Measurements from ENCODE around the gene MOV10.
"Not testable (repeated sequence)": the region's sequence is repeated elsewhere in the genome, so short reads cannot be mapped to it uniquely, and the experiment has no call there.

Gene MOV10

DNA sequence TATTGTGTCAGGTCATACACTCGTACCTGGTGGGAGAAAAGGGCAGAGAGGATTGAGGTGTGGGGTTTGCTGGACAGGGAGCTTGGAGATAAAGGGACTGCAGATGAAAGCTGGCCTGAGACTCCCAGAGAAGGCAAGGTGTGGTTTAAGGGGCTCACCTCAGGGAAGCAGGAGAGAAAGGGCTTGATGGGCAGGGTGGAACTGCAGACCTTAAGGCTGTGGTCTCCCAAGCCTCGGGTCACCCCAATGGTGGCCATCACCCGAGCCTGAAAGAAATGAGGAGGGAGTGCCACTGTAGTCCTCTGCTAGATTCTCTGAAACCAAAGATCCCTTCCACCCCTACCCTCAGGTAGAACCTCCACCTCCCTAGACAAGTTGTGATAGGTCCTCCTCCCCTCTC, 36.1 kb downstream of the MOV10 start:
- intact Hi-C loops (cut with DNase I) = loop anchor here (10.0 kb wide), 1 partner anchor 334 kb away; no protein-coding TSS in a partner anchor
- peak in 2 of 10 donors; percentile 11 to 48 for DNase-seq

DNA sequence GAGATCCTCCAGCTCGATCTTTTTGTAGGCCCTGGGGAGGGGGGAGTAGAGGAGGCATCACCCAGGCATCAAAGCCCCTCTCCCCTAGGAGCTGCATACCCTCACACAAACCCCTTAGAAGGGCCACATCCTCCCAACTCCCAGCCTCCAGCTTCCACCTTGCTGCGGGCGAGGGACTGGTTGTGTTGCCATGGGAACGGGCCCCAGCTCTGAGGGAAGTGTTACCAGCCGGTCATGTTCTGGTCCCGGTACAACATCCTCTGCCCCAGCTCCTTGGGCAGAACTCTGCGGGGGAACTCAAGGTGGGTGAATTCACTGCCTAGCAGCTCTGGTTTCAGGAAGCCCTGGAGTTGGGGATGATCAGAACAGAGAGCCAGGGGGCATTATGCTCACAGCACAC, 36.6 kb downstream of the MOV10 start:
- intact Hi-C loops (cut with DNase I) = loop anchor here (10.0 kb wide), 1 partner anchor 334 kb away; no protein-coding TSS in a partner anchor
- DNase-seq = peak in 2 of 10 donors; percentile 74 to 82

DNA sequence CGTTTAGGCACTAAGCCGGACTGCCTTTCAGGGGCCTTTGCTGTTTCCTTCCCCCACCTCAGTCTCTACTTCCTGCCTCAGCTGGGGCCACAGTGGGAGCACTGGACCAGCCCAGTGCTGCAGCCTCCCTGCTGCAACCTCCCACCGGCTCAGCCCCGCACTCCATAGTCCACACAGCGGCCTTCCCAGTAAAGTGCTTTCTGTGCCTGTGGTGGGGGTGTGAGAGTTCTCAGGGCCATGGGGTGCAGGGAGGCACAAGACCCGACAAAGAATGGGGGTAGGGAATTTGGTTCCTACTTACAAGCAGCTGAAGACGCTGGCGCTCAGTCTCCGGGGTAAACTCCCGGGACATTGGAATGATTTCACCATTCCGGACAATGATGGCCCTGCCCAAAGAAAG, 37.2 kb downstream of the MOV10 start:
- intact Hi-C loops (cut with DNase I) = loop anchor here (10.0 kb wide), 1 partner anchor 333 kb away; no protein-coding TSS in a partner anchor
- peak in 2 of 10 donors; percentile 36 to 69 for DNase-seq

DNA sequence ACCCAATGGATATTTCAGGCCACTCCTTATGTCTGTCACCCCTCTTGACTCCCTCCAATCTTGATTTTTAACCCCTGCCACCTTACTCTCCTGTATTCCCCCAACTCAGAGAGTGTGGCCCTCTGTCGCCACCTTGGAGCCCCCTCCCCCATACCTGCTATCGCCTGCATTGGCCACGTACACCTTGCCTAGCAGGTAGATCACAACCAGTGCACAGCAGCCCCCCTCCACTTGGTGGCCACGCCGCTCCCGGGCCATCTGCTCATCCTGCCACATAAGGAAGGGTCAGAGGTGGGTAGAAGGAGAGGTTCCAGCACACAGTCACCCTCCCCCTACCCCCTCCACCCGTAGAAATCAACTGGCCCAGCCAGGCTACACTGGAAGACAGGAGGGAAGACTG, 37.7 kb downstream of the MOV10 start:
- intact Hi-C loops (cut with DNase I) = loop anchor here (10.0 kb wide), 1 partner anchor 333 kb away; no protein-coding TSS in a partner anchor
- peak in 2 of 10 donors; percentile 61 to 71 for DNase-seq

DNA sequence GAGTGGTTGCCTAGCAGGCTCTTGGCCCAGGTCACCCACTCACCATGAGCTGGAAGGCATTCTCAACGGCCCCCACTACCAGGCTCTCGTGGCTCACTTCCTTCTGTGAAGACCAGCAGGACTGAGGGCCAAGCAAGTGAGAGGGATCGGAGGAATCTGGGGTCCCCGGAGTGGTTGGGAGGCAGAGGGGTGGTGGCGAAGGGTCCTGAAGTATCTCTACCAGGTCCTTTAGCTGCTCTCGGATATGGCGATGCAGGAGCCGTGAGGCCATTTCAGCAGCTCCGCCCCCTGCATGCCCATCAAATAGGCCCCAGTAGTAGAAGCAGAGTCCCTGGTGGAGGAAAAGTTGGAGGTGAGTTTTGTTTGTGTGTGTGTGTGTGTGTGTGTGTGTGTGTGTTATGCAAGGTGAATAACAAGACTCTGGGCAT, 38.3 kb downstream of the MOV10 start:
- intact Hi-C loops (cut with DNase I) = loop anchor here (10.0 kb wide), 1 partner anchor 332 kb away; no protein-coding TSS in a partner anchor

DNA sequence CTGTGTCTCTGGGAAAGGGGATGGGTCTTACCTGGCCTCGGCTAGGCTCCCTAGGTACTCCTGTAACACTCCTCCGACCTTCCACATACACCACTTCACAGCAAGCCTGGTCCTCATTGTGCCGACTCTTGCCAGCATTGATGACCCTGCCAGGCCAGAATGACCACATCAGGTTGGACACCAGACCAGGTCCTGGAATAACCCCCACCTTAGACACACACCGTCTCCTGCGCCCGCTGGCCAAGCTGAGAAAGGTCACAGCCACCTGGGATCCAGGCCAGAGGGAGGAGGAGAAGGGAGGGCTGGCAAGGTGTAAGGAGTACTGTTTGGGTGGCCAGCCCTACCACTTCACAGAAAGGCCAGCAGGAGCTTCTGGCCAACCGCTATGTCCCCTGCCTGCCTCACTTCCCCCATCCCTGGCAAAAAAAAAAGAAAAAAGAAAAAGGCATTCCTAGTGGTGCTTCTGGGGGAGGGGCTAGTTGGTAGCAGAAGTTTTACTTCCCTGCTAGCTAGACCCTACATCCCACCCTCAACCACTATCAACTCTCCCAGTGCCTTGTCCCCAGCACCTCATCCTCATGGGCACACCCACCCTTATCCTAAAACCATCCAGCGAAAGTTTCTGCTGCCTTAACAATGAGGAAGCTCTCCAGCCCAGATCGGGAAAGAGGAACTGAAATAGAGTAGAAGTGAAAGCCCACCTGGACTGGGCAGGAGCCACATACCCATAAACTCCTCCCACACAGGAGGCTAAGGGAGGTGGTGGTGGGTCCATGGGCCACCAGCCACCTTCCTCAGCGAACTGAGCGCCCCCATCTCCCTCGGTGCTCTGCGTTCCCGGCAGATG, 39.2 kb downstream of the MOV10 start:
- intact Hi-C loops (cut with DNase I) = loop anchor here (10.0 kb wide), 1 partner anchor 331 kb away; no protein-coding TSS in a partner anchor
- peak in 1 of 10 donors; percentile 73 for DNase-seq

More for the DNA sequence above, 38.3 kb downstream of the MOV10 start:
- DNase-seq = peak in 2 of 10 donors; percentile 51 to 67

DNA sequence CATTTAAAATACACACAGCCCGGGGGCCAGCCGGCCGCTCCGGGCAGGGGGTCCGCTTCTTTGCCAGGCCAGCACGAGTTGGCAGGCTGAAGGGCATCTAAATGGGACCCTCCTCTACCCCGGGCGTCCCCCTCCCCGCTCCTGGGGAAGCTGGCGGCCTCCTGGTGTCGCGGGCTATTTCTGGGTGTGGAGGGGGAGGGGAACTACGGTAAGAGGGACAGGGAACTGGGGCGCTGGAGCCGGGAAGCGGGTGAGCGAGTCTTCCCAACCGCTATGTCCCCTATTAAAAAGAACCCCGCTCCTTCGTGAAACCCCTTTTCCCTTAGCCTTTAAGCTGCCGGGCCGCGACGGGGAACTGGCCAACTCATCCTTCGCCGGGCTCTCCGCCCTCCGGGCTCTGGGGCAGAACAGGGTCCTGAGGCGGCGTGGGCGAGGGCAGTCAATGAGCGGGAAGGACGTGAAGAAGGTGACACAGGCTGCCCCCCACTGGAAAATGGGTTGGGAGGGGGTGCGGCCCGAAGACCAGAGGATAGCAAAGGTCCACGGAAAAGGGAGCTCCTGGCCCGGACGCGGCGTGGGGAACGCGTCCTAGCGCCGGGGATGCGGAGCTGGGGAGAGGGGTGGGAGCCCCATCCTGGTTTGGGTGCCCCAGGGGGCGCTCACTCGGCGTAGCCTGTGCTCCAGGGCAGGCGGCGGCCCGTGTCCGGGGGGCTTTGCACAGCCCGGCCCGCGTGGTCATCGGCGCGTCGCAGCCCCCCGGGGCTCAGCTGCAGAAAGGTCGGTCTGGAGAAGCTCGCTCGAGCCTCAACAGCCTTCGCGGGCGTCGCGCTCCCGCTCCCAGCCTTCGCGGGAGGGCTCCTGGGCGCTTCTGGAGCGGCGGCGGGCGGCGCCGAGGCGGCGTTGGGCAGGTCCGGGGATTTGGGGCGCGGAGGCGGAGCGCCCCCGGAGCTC, 40.1 kb downstream of the MOV10 start:
- intact Hi-C loops (cut with DNase I) = loop anchor here (5.0 to 10.0 kb wide), 2 partner anchors 168 to 330 kb away; no protein-coding TSS in a partner anchor
- peak in 3 of 10 donors; percentile 22 to 87 (median 85) for DNase-seq

DNA sequence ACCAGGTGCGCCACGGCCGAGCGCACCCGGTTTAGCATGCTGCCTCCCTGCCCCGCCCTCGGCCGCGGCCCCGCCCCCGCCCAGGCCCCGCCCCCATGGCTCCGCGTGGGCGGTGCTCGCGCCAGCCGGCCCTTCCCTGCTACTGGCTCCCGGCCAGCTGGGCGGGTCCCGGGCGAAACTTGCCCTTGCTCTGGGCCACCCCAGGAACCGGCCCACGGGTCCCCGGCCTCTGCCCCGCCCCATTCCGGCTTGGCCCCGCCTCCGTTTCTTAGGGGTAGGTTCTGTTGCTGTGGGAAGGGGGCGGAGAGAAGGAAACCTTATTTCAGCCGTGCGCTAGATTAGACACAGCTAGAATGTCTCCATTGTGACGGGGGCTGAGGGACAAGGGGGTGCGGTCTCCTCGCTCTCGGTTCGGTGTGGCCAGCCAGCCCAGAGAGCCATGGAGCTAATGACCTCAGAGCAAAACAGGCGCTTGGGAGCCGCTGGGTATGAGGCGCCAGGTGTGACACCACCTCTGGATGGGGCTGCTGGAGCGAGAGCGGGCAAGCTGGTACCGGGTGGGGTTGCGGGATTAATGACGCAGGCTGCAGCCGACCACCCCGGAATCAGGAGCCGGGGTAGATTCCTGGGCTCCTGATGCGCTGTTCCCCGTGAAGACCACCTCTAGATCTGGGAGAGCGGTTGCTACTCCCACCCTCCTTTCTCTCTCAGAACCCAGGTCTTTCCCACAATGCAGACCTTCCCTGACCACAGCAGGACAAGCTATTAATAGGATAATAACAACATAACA, 41.0 kb downstream of the MOV10 start, which contains the start of gene PPM1J:
TSS of gene PPM1J (minus strand) at position 69 of the 790 bp plus-strand sequence. CDS start at position 38, 31 bp downstream.
- intact Hi-C loops (cut with DNase I) = loop anchor here (1.0 to 10.0 kb wide), 4 partner anchors 89 to 329 kb away; no protein-coding TSS in a partner anchor

DNA sequence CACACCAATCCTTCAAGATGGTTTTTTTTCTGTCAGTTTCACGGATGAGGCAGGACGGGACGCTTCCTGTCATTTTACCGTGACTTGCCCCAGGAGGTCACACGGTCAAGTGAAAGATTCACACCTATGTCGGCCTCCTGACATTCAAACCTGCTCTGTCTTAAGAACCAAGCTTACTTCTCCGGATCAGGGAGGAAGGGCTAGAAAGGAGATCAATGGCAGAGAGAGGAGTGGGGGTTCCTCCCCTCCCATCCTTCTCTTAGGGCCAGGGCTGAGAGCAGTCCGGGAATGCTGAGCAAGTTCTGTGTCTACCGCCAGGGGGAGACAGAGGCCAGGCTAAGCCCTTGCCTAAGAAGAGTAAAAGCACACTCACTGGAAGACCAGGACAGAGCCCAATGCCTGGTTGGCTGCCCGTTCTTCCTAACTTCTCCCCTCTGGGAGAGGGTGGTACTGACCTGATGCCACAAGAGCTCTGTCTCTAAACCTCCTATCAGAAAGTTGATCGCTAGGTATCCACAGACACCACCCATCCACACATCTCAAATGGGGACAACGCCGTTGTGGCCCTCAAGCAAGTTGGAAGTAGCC, 41.8 kb downstream of the MOV10 start:
- intact Hi-C loops (cut with DNase I) = loop anchor here (1.0 to 10.0 kb wide), 4 partner anchors 88 to 329 kb away; no protein-coding TSS in a partner anchor
- peak; percentile 81 to 98 (median 92) for DNase-seq

More for the DNA sequence above, 41.0 kb downstream of the MOV10 start, which contains the start of gene PPM1J:
- DNase-seq = peak; percentile 66 to 97 (median 82)

DNA sequence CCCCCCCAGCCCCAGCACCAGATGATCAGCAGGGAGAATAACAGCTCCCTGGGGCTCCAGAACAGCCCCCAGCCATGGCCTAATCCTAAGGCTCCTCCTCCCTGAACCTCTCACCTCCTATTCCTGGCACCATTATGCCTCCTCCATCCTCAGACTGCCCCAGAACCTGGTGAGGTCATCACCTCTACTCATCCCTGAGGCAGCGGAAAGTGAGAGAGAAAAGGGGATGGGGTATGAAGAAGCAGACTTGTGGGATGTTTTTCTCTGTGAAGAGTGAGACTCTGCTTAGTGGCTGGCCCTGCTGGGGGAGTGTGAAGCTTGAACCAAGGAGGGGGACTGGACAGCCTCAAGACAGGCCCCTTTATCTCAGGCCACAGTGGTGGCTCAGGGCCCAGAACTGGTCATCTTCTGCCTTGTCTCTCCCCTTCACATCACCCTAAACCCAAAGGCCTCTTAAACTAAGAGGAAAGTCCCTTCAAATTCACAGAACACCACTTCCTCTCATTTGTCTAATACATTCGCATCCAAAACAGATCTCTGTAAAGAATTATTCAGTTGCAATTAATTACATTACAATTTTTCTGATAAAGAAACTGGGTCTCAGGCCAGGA, 42.9 kb downstream of the MOV10 start:
- DNase-seq = peak in 2 of 10 donors; percentile 15 to 43
- intact Hi-C loops (cut with DNase I) = loop anchor here (2.0 to 10.0 kb wide), 3 partner anchors 165 to 327 kb away; no protein-coding TSS in a partner anchor

DNA sequence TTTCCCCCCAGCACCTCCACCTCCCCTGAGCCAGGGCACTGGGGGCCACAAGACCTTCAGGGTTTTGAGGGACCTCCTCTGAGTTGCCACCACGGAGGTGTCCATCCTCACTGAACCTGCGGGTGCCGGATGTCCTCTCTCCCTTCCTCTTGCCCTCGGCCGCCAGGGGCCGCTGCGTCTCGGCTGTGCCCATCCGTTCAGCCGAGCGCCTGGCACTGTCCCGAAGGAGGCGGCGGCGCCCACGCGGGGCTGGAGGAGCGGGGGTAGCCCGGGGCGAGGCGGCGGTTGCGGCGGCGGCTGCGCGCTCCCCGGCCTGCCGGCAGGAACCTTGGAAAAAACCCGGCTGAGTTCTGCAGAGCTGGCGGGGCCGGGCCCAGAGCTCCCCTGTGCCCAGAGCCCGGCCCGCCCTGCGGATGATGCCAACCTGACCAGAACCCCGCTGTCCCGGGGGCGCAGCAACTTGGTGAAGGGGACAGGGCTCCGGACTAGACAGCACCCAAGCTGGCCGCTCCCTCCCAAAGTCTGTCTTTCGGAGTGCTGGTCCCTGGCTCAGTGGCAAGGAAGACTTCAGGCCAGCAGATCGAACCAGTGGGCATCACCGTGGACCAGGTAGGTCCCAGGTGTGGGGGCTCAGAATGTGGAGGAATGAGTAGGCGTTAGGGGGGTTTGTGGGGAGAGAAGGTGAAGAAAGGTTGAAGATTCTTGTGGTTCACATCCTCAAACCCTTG, 44.4 kb downstream of the MOV10 start:
- intact Hi-C loops (cut with DNase I) = loop anchor here (2.0 to 10.0 kb wide), 3 partner anchors 163 to 354 kb away; partner anchors contain the start of gene LRIG2

DNA sequence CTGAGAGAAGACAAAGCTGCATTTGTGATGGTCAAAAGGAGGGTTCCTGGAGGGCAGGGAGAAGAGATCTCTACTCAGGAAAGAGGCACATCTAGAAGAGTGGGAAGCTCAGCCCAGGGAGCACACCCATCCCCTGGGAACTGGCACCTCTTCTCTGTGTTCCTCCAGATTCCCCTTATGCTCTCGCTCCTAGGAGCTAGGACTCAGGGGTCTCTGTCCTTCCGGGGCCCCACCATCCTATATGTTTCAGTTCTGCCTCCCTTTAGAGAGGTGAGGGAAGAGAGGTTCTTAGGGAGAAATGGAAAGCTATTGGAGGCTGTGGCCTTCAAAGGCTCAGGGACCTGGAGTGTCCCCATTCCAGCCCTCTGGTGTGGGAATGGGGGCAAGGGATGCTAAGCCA, 45.2 kb downstream of the MOV10 start:
- intact Hi-C loops (cut with DNase I) = loop anchor here (2.0 to 10.0 kb wide), 3 partner anchors 163 to 353 kb away; partner anchors contain the start of gene LRIG2
- peak in 1 of 10 donors; percentile 31 for DNase-seq

More for the DNA sequence above, 44.4 kb downstream of the MOV10 start:
- peak; percentile 66 to 97 (median 84) for DNase-seq

DNA sequence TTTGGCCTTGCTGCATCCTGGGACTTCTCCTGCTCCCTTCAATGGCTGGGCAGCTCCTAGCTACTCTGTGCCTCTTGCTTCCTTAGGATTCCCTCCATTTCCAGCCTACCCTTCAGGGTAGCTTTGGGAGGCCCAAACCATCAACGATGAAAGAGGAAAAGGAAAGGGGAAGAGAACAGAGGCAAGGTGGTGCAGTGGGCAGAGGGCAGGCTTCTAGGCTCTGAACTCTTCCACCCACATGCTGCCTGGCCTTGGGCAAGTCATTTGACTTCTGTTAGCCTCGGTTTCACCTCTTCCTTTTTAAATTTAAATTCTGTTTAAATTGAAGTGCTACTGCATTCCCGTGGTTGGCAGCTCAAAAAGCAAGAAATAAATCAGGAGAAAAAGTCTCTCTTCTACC, 46.3 kb downstream of the MOV10 start:
- DNase-seq = peak in 1 of 10 donors; percentile 34
- intact Hi-C loops (cut with DNase I) = no loop called here

DNA sequence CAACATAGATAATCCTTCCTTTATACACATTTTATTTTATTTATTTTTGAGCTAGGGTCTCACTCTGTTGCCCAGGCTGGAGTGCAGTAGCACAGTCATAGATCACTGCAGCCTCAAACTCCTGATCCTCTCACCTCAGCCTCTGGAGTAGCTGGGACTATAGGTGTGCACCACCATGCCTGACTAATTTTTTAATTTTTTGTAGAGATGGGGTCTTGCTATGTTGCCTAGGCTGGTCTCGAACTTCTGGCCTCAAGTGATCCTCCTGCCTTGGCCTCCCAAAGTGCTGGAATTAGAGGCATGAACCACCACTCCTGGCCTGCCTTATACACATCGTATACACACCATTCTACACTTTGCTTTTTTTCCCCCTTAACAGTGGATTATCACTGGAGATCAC, 46.8 kb downstream of the MOV10 start:
- intact Hi-C loops (cut with DNase I); DNase-seq: not testable (repeated sequence)

DNA sequence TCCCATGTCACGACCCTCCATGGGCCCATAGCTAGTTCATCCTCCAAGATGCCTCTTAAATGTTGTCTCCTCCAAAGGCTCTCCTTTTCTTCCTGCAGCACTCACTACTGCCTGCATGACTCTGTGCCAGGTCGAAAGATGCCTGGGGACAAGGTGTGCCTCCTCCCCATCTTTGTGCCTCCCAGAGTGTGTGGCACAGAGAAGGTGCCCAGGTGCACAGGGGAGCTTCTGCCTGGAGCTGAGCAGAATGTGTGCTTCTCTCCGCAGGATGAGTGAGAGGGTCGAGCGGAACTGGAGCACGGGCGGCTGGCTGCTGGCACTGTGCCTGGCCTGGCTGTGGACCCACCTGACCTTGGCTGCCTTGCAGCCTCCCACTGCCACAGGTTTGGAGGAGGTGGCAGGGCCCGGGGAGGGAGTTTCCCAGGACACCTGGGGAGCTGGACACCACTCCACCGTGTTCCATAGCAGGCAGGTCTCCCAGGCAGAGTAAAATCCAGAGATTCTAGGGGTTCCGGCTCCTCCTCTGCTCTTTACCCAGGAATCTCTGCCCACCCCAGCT, 47.6 kb downstream of the MOV10 start:
- intact Hi-C loops (cut with DNase I) = no loop called here
- peak in 1 of 10 donors; percentile 62 for DNase-seq

DNA sequence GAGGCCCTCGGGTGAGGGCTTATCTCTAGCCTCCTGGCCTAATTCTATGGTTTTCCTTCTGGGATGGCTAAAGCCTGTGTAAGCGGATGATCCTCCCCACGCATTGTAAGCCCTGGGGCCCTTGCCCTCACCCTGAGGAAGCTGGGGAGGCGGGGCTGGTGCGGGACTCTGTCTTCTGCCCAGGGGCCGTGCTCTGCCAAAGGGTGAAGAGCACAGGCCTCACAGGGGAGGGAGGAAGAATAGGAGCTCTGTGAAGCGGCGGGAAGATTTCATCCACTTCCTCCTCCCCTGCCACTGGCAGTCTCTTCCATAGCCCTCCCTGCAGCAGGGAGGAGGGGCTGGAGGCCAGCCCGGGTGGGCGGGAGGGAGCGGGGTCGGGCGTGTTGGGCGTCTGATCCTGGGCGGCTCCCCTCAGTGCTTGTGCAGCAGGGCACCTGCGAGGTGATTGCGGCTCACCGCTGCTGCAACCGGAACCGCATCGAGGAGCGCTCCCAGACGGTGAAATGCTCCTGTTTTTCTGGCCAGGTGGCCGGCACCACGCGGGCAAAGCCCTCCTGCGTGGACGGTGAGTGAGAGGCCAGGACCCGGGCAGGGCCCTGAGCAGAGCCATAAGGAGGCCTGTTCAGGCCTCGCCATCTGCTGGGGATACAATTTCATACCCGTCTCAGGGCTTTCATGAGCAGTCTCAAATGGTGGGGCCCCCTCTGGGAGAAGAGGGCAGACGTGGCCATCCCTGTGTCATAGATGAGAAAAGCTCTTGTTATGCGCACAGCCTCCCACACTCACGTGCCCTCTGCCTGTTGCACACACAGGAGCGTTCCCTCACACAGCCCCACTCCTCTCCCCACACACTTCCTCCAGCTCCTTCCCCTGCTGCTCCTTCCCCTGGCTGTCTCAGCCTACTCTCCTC, 48.4 kb downstream of the MOV10 start:
- peak in 1 of 10 donors; percentile 64 for DNase-seq
- intact Hi-C loops (cut with DNase I) = no loop called here

All from posterior cingulate gyrus (tissue), 11 donors.